ENCODE results near the gene MAN2B2.

DNA sequence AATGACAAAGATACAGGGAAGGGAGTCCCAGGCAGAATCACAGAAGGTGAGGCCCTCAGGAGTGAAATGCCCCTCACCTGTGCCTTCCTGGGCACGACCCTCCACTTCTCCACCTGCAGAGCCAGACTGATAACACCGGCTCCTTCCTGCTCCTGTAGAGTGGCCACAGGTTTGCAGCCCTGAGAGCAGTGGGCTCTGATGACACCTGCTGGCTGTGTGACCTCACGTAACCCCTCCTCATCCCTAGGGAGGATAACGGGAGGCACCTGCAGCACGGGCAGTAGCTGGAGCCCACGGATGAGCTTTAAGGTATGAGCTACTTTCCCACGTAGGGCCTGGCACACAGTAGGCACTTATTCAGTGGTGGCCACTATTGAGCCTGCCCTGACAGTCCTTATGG, 25.5 kb upstream of the MAN2B2 start:
- TF ChIP-seq, protein P1, sequence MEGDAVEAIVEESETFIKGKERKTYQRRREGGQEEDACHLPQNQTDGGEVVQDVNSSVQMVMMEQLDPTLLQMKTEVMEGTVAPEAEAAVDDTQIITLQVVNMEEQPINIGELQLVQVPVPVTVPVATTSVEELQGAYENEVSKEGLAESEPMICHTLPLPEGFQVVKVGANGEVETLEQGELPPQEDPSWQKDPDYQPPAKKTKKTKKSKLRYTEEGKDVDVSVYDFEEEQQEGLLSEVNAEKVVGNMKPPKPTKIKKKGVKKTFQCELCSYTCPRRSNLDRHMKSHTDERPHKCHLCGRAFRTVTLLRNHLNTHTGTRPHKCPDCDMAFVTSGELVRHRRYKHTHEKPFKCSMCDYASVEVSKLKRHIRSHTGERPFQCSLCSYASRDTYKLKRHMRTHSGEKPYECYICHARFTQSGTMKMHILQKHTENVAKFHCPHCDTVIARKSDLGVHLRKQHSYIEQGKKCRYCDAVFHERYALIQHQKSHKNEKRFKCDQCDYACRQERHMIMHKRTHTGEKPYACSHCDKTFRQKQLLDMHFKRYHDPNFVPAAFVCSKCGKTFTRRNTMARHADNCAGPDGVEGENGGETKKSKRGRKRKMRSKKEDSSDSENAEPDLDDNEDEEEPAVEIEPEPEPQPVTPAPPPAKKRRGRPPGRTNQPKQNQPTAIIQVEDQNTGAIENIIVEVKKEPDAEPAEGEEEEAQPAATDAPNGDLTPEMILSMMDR (conservative IDR thresholded peaks at IDR 0.05; ENCODE audit: low read depth, low read length) = no peak
- TF ChIP-seq MAZ (IDR thresholded peaks at IDR 0.05; ENCODE audit: borderline replicate concordance, low read depth, low read length) (no peak), CHD1 (IDR thresholded peaks at IDR 0.05; ENCODE audit: low read depth, low read length) (no peak), POLR2A (IDR thresholded peaks at IDR 0.05; ENCODE audit: low read depth, low read length) (no peak), RCOR1 (IDR thresholded peaks at IDR 0.05; ENCODE audit: insufficient replicate concordance, low read length) (no peak), RAD21 (IDR thresholded peaks at IDR 0.05; ENCODE audit: low read length) (no peak), MXI1 (IDR thresholded peaks at IDR 0.05; ENCODE audit: borderline replicate concordance, low read depth, low read length) (no peak), CEBPB (IDR thresholded peaks at IDR 0.05; ENCODE audit: low read depth, low read length) (no peak), SMC3 (IDR thresholded peaks at IDR 0.05; ENCODE audit: low read depth, low read length) (no peak)
- TF ChIP-seq, protein P2, sequence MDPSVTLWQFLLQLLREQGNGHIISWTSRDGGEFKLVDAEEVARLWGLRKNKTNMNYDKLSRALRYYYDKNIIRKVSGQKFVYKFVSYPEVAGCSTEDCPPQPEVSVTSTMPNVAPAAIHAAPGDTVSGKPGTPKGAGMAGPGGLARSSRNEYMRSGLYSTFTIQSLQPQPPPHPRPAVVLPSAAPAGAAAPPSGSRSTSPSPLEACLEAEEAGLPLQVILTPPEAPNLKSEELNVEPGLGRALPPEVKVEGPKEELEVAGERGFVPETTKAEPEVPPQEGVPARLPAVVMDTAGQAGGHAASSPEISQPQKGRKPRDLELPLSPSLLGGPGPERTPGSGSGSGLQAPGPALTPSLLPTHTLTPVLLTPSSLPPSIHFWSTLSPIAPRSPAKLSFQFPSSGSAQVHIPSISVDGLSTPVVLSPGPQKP (IDR thresholded peaks at IDR 0.05; ENCODE audit: borderline replicate concordance, low read depth, low read length) = no peak

Measured in IMR-90 (cell line).